ENCODE data around the gene CSNK1D. TPM values are rescaled to one million over a fixed set of nuclear protein-coding genes. Genes with fewer than 3 reads are reported as not detected.

CSNK1D gene
- total RNA-seq, 4 donors from 2014 or later: 52.3 to 142 (median 58.8) TPM

- H3K9me3 ChIP-seq: no peaks in the 10 kb centered on the region
- peaks cover 32% of the 10 kb centered on the region for H3K4me1 ChIP-seq
- H3K4me3 ChIP-seq: no peak overlapping the region
- DNase-seq (ENCODE audit: low spot score in 2 of 2): no peak
- no peaks in the 10 kb centered on the region for H3K36me3 ChIP-seq
- H3K27me3 ChIP-seq: no peaks in the 10 kb centered on the region
- WGBS: 93% methylated on average over 22 of the region's 32 CpGs
- TF ChIP-seq CTCF (IDR thresholded peaks at IDR 0.05) (no peak), EP300 (IDR thresholded peaks at IDR 0.05) (no peak), POLR2AphosphoS5 (IDR thresholded peaks at IDR 0.05) (no peak), POLR2A (IDR thresholded peaks at IDR 0.05) (no peak)
- no peak overlapping the region for H3K27ac ChIP-seq
Observed at GRCh38 chr17:82218349-82219075, 55.0 kb downstream of the CSNK1D start.

GRCh38 chr17:82217530-82218204, 55.8 kb downstream of the CSNK1D start:
- peaks cover 41% of the 10 kb centered on the region for H3K4me1 ChIP-seq
- DNase-seq (ENCODE audit: low spot score in 2 of 2): peak in 1 of 2 donors; percentile 72
- H3K27me3 ChIP-seq: no peaks in the 10 kb centered on the region
- H3K9me3 ChIP-seq: no peaks in the 10 kb centered on the region
- TF ChIP-seq POLR2AphosphoS5 (IDR thresholded peaks at IDR 0.05): no peak
- no peak for TF ChIP-seq POLR2A (IDR thresholded peaks at IDR 0.05)
- TF ChIP-seq EP300 (IDR thresholded peaks at IDR 0.05): no peak
- no peak for TF ChIP-seq CTCF (IDR thresholded peaks at IDR 0.05)
- 72% methylated on average over 13 of the region's 21 CpGs for WGBS
- H3K36me3 ChIP-seq: no peaks in the 10 kb centered on the region
- H3K4me3 ChIP-seq: no peak overlapping the region
- peak overlapping the region; percentile 43 for H3K27ac ChIP-seq

- peak in 1 of 2 donors; percentile 71 for DNase-seq (ENCODE audit: low spot score in 2 of 2)
- no peak overlapping the region for H3K4me3 ChIP-seq
- H3K36me3 ChIP-seq: no peaks in the 10 kb centered on the region
- H3K9me3 ChIP-seq: no peaks in the 10 kb centered on the region
- H3K4me1 ChIP-seq: peaks cover 43% of the 10 kb centered on the region
- 58% methylated on average over 7 of the region's 12 CpGs for WGBS
- H3K27ac ChIP-seq: peak overlapping the region; percentile 43
- no peaks in the 10 kb centered on the region for H3K27me3 ChIP-seq
- TF ChIP-seq CTCF (IDR thresholded peaks at IDR 0.05): no peak
- no peak for TF ChIP-seq POLR2AphosphoS5 (IDR thresholded peaks at IDR 0.05)
- no peak for TF ChIP-seq EP300 (IDR thresholded peaks at IDR 0.05)
- no peak for TF ChIP-seq POLR2A (IDR thresholded peaks at IDR 0.05)
Observed at GRCh38 chr17:82217120-82217529, 56.4 kb downstream of the CSNK1D start.

- Histone ChIP-seq H3K4me3 (no peak overlapping the region), H3K9me3 (no peaks in the 10 kb centered on the region), H3K36me3 (no peaks in the 10 kb centered on the region), H3K27me3 (no peaks in the 10 kb centered on the region), H3K4me1 (peaks cover 49% of the 10 kb centered on the region), H3K27ac (peak overlapping the region; percentile 43)
- WGBS: 31% methylated on average over 11 of the region's 17 CpGs
- DNase-seq (ENCODE audit: low spot score in 2 of 2): peak in 1 of 2 donors; percentile 81
- TF ChIP-seq POLR2A (IDR thresholded peaks at IDR 0.05) (no peak), EP300 (IDR thresholded peaks at IDR 0.05) (no peak), POLR2AphosphoS5 (IDR thresholded peaks at IDR 0.05) (peak in 1 of 3 donors; percentile 12), CTCF (IDR thresholded peaks at IDR 0.05) (no peak)
Observed at GRCh38 chr17:82216301-82217119, 57.0 kb downstream of the CSNK1D start.

Data from suprapubic skin (tissue), 4 donors.